GM18519 (cell line): Measurements from ENCODE around the gene RIC8A.
"Not testable (repeated sequence)": the region's sequence is repeated elsewhere in the genome, so short reads cannot be mapped to it uniquely, and the experiment has no call there.

Experiments used
- ATAC-seq: cut with Tn5 transposase; IDR thresholded peaks from one replicate; pipeline ENCODE4 v1.9.1; 2021; ENCODE audit warnings: mild to moderate bottlenecking, moderate library complexity; ENCODE audit not compliant: unreplicated experiment, low FRiP score

RIC8A gene

DNA sequence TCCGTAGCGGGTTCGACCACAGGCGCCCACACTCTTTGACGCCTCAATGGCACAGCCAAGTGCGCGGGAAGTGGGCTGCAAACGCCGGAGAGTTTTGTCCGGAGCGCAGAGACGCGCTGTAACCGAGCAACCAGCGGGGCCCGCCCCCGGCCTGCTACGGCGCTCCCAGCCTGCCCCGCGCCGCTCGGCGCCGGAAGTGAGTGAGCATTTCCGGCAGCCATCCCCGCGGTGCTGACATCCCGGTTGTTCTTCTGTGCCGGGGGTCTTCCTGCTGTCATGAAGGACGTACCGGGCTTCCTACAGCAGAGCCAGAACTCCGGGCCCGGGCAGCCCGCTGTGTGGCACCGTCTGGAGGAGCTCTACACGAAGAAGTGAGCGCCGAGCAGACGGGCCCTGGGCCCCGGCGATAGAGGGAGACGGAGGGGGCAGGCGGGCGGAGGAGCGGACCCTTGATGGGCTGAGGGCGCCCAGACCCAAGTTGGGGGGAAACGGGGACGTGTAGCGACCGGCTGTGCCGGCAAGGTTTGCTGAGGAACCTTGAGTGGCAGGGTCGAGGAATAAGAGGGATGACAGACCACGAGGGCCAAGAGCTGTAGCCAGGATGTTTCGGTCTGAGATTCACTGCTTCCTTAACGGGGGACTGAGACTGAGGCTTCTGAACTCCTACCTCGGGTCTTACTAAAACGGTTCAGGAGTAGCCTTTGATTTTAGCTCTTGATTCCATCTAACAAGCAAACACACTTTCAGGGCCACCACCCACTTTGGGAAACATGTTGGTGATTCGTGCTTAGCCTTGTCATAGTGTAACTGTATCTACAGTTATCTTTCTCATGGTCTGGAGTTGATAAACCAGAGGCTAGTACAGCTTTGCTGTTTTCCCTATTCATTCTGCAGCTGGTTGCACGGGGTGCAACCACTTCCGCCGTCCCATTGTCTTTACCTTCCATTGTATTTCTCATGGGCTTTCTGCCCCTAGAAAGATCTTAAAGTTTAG is 29.6 kb downstream of the RIC8A start, which contains the start of gene PSMD13:
TSS of gene PSMD13 (plus strand) at position 203 of the 994 bp plus-strand sequence. CDS start at position 277, 74 bp downstream.
- peak; percentile 65 for ATAC-seq

DNA sequence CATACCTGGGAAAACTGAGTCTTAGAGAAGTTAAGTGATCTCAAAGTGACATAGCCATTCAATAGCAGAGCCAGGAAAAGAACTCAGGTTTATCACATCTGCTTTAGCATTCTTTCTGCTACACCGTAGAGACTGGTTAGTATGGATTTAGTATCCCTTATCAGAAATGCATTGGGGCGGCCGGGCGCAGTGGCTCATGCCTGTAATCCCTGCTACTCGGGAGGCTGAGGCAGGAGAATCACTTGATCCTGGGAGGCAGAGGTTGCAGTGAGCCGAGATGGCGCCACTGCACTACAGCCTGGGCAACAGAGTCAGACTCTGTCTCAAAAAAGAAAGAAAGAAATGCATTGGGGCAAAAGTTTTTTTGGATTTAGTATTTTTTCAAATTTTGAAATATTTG is 30.8 kb downstream of the RIC8A start:
- ATAC-seq: not testable (repeated sequence)

DNA sequence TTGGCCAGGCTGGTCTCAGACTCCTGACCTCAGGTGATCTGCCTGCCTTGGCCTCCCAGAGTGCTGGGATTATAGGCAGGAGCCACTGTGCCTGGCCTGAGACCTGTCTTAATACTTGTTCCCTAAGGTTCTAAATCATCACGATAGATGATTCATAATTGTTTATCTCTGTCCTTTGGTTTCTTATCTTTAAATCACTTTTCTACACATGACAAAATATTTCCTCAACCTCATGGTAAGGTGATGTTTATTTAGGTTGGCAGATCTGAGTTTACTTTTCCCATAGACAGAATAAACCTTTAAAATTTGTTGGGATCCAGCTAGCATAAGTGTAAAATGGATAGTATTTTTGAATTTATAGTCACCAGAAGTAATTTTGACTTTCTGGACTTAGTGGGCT is 32.8 kb downstream of the RIC8A start:
- no peak for ATAC-seq

DNA sequence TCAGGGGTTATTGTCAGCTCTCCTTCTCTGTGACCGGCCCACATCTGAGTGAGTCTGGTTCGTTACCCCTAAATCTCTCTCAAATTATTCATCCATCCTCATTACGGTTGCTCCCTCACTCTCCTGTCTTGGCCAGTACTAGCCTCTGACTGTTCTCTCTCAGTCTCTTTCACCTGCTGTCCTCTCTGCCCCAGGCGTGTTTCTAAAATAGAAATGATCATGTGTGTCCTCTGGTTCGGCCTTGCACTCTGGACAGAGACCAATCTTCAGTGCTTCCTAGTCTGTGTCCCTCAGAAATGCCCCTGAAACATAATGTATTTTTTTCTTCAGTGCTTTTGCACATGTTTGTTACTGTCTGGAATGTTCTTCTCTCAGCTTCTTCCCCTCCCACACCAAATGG is 34.1 kb downstream of the RIC8A start:
- ATAC-seq: no peak

DNA sequence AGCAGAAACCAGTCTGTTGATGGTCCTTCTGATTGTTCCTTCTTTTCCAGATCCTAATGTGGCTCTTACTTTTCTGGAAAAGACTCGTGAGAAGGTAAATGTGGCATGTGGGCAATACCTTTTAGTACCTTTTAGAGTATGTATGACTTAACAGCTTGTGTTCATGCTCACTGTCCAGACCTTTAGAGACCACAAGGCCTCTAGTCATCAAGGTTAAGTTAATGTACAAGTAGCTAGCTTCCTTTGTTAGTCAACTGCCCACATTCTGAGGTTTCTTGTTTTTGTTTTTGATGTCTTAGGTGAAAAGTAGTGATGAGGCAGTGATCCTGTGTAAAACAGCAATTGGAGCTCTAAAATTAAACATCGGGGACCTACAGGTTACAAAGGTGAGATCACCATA is 36.9 kb downstream of the RIC8A start:
- ATAC-seq: no peak

DNA sequence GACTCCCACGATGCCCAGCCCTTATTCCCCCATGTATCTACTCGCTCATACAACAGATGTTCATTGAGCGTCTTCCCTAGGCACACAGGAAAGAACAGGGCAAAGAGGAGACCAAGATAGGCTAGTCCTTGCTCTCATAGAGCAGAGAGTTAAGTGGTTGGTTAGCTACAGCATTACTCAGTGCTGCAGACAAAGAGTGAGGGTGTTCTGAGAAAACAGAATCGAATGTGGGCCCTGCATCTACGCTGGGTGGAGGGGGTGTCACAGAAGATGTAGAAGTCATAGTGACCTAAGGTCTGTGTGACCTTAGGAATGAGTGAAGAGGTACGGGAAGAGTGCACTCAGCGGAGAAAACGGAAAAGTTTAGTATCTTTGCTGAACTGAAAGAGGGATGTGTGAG is 41.6 kb downstream of the RIC8A start:
- no peak for ATAC-seq

DNA sequence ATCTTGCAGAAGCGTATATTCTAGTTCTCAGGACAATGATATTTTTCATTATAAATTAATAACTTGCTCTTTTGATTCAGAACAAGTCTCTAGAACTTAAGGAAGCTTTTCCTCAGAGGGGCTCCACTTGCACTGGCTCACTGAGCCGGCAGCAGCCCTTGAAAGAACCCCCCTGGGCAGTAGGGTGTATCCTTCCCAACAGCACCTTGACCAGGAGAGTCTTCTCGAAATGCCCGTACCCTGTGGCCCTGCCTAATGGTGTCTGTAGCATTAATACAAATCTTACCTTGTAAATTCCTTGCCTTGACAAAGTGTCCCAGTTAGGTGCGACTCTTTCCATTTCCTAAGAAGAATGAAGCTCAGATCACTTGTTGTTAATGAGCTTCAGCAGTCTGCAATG is 42.8 kb downstream of the RIC8A start:
- ATAC-seq: no peak

DNA sequence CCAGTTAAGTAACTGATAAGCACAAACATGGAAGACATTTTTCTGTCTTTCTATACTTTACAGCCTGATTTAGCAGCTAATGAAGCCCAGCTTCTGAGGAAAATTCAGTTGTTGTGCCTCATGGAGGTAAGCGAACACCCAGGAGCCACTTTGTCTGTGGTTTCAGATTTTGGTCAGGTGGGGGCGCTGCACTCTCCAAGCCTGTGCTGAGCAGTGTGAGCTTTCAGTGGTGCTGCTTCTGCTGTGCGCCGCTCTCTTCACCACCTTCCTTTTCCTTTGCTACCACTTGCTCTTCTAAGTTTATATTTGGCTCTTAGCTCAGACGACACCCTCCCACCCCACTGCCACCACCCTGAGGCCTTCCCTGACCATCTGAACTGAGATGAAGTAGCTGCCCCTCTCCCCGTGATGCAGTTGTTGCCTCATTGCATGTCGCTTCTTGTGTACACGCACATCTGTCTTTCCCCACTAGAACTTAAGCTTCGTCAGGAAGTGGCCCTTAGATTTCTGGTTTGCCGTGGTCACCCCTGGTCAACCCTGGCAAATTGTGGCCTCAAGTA is 43.3 kb downstream of the RIC8A start:
- no peak for ATAC-seq

DNA sequence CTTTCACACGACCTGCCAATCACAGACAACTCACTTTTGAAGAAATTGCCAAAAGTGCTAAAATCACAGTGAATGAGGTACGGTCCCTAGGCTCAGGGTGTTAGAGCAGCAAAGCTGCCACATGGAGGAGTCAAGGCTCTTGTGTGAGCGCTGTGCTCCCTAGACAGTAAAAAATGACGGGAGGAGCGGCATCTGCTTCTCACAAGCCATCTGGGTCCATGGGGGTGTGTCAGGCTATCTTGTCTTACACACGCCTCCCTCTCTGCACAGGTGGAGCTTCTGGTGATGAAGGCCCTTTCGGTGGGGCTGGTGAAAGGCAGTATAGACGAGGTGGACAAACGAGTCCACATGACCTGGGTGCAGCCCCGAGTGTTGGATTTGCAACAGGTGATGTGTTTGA is 44.0 kb downstream of the RIC8A start:
- no peak for ATAC-seq

DNA sequence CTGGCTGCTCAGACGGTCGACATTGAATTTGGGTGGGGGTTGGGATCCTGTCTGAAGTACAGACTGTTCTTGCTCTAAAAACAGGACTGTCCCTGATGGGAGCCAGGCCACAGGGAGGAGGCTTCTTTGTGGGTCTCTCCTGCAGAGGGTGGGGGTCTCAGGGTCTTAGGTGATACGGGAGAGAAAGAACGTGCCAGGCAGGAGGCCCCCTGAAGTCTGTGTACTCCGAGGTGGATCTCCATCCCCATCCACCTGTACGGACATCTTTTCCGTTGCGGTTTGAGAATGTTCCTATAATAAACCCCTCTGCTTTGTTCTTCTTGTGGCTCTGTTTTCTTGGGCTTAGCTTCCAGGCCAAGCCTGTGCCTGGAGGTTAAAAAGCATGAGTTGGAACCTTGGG is 45.2 kb downstream of the RIC8A start:
- ATAC-seq: no peak

DNA sequence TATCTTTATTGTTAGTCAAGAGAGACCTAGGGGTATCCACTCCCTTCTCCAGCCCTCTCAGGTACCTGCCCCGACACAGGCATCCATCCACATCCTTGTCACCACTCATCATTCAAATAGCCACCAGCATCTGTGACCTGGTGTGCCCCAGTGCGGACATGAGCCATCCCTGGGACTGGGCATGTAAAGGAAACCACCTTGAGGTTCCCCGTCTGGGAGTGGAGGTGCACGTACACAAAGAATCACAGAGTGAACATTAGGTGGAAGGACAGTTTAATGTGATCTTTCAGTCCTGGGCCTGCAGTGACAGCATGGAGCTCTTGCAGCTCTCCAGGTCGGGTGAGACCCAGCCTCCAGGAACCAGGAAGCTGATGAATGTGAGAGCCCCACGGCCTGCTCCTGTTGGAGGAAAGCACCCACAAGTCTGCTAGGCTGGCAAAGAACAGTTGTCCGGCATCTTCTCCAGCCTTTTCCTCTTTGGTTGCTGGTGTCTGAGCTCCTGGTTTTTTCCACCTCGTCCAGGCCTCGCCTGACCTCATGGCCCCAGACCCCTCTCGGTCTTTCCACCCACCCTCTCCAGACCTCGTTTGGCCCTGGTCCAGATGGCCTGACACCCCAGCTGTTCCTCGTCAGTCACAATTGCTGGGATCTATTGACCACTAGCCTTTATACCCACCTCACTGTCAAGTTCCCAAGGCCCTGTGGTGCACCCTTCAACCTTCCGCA is 45.8 kb downstream of the RIC8A start:
- no peak for ATAC-seq

DNA sequence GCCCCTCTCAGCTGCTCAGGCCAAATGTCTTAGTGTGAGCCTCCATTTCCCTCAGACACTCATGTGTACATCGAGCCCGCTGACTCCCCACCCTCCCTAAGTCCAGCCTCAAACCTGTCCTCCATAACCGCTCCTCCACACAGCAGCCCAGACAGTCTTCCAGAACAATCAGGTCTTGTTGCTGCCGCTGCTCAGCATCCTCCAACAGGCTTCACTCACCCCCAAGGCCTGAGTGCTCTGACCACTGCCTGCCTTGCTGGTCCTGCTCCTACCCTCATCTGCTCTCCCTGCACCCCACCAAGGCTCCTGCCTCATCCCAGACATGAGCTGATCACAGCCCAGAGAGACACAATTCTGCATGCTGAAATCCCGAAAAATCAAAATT is 46.4 kb downstream of the RIC8A start:
- ATAC-seq: no peak

DNA sequence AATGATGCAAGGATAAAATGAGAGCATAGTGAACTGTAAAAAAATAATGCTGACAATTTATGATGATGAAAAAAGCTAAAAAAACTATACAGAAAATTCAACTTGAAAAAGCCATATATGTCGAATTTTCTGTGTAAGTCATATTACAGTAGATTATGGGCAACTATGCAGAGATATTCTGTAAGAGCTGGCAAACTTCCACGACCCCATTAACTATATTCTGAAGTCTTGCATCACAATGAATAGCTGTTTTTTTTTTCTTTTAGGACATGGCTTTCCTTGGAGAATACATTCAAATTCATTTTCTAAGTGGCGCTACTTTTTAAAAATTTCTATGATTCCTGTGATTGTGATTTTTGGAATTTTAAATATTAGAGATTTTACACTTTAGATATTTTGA is 47.7 kb downstream of the RIC8A start:
- no peak for ATAC-seq

DNA sequence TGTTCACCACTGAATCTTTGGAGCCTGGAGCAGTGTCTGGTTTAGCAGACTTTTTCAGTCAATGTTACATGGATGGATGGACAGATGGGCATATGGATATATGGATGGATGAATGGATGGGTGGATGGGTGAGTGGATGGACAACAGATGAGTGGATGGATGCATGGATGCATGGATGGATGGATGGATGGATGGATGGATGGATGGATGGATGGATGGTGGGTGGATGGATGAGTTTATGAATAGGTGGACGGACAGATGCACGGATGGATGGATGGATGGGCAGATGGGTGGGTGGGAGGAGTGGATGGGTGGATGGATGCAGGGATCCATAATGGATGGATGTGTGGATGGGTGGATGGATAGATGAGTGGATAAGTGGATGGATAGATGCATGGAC is 48.3 kb downstream of the RIC8A start:
- ATAC-seq: no peak

DNA sequence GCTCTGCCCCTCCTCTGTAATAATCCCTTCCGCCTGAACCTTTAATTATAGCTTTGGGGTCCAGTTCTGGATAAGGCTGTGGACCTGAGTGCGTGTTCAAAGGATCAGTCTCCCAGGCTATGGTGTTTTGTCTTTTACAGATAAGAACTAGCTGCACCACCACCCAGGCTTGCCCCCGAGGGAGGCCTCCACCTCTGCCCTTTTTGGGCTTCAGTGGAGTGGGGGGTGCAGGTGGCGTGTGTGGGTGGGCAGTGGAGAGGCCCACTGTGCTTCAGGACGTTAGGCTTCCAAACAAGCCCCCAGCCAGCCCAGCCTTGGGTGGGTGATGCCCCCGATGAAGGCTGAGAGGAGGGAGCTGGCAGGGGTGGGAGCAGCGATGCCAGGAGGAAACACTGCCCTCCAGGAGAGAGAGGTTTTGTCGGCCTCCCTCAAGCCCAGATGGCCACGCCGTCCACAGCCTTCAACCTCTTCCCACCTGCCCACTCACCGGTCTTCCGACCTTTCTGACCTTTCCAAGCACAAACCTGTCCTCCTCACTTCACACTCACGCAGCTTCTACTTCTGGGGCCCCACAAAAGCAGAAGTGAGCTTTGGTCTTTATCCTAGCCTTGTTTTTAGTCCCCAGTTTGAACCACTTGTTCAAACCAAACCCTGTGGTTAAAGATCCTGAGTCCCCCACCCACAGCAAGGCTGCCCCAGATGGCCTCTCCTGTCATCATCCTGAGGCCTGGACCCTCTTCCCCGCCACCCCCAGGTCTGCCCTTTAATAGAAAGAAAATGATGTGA is 49.6 kb downstream of the RIC8A start:
- ATAC-seq: no peak

DNA sequence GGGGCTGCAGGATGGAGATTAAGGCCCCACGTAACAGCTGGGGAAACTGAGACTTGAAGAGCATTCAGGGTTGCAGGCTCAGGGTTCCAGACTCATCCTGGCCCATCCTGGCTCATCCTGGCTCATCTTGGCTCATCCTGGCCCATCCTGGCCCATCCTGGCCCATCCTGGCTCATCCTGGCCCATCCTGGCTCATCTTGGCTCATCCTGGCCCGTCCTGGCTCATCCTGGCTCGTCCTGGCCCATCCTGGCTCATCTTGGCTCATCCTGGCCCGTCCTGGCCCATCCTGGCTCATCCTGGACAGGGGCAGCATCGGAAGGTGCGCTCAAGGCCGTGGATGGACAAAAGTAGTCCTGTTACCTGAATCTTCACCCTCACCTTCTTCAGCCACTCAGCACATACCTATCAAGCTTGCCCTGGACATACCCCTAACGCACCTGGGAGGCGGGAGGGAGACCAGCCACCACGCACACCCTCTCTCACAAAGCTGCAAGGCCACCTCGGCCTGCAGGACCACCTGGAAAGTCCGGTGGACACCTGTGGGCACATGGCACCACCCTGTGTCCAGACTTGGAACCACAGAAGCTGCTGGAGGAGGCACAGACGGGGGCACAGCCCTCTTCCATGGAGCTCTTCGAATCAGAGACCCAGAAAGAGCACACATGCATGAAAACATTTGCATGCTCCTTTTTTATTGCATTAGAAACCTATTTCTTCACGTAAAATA is 50.4 kb downstream of the RIC8A start:
- no peak for ATAC-seq

DNA sequence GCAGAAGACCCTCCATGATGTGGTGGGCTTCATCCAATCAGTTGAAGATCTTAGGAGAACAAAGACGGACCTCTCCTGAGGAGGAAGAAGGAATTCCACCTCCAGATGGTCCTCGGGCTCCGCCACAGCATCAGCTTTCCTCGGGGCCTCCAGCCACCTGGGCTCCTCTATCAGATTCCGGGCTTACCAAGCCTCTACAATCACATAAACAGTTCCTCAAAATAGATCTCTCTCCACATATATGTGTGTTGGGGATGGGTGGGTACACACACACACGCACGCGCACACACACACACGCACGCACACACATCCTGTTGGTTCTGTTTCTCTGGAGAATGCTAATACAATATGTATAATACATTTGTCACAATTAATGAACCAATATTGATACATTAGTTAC is 51.9 kb downstream of the RIC8A start:
- no peak for ATAC-seq

DNA sequence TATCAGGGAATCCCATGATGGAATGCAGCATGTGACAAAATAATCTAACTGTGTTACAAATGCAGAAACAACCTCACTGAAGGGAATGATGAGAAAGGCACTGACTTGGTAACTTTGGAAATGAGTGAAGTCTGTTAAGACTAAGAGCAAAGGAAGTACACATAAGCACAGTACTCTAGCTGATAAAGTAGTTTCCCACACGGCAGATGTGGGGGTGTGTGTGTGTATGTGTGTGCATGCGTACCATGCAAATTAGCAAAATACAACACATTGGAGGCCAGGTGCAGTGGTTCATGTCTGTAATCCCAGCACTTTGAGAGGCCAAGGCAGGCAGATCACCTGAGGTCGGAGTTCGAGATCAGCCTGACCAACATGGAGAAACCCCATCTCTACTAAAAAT is 54.1 kb downstream of the RIC8A start:
- ATAC-seq: no peak
